ENCODE results near the gene CDC42EP2. TPM values are rescaled to one million over a fixed set of nuclear protein-coding genes. Genes with fewer than 3 reads are reported as not detected.

CDC42EP2 gene
- polyA plus RNA-seq, 1 of the 3 experiments (the other 2 are of a cell fraction), result 8.1 TPM

- peak; percentile 51 for DNase-seq
- no peaks in the 10 kb centered on the region for H3K27me3 ChIP-seq (ENCODE audit: insufficient read depth)
- H3K9ac ChIP-seq, result no peak overlapping the region
- H3K4me3 ChIP-seq (ENCODE audit: low read depth in 2 of 2, low read length in 1 of 2), result no peak overlapping the region
- ChIA-PET POLR2A (interaction anchor here (0.8 kb wide), 1 partner anchor 9 kb away, joined by 5 read pairs; no protein-coding TSS in a partner anchor), CTCF (interaction anchor here (0.7 to 6.8 kb wide), 3 partner anchors 11 to 27 kb away, joined by 3 to 63 read pairs (median 3); partner anchors contain the start of gene CDC42EP2)
- peaks cover 0 to 35% of the 10 kb centered on the region in 2 experiments; a peak in 1 of 4 replicates for H3K4me1 ChIP-seq (ENCODE audit: control insufficient read depth in 1 of 2, insufficient read depth in 2 of 2, low read depth in 1 of 2, low read length in 1 of 2)
- H3K4me2 ChIP-seq, result no peak overlapping the region
- H3K9me2 ChIP-seq, result no peaks in the 10 kb centered on the region
- peaks cover 13% of the 10 kb centered on the region for H3F3A ChIP-seq (replicated peaks; ENCODE audit: insufficient read depth)
- 88% methylated on average over 12 of the region's 12 CpGs for WGBS (ENCODE audit: low lambda C conversion rate)
- H3K36me3 ChIP-seq (replicated peaks in 1 of 2; ENCODE audit: control insufficient read depth in 1 of 2, insufficient read depth in 2 of 2, low read length in 1 of 2), result no peaks in the 10 kb centered on the region
- no peak for TF ChIP-seq USF2 (IDR thresholded peaks at IDR 0.05; ENCODE audit: borderline replicate concordance, low read depth, low read length)
- no peak for TF ChIP-seq RFX5 (IDR thresholded peaks at IDR 0.05; ENCODE audit: low read length)
- no peak for TF ChIP-seq NRF1 (IDR thresholded peaks at IDR 0.05; ENCODE audit: low read depth, low read length)
- TF ChIP-seq YY1 (IDR thresholded peaks at IDR 0.05; ENCODE audit: low read depth), result no peak
- no peak for TF ChIP-seq ELF1 (IDR thresholded peaks at IDR 0.05)
- TF ChIP-seq JUND (IDR thresholded peaks at IDR 0.05), result no peak
- TF ChIP-seq FOSL2 (IDR thresholded peaks at IDR 0.05; ENCODE audit: borderline replicate concordance, low read depth), result no peak
- no peak for TF ChIP-seq ZBTB33 (IDR thresholded peaks at IDR 0.05; ENCODE audit: borderline replicate concordance, low read depth)
- TF ChIP-seq GATA2 (CRISPR knock-in tag; IDR thresholded peaks at IDR 0.05), result no peak
- no peak for TF ChIP-seq EZH2phosphoT487 (IDR thresholded peaks at IDR 0.05; ENCODE audit: borderline replicate concordance, low read depth)
- no peaks in the 10 kb centered on the region for H3K79me2 ChIP-seq (ENCODE audit: insufficient read depth)
- no peaks in the 10 kb centered on the region for H4K20me1 ChIP-seq (ENCODE audit: insufficient read depth)
- H3K27ac ChIP-seq (ENCODE audit: low read depth in 2 of 2, low read length in 1 of 2), result no peak overlapping the region; a peak in 1 of 4 replicates
- H2AFZ ChIP-seq (ENCODE audit: low read depth), result no peak overlapping the region
- H3K9me3 ChIP-seq, result no peaks in the 10 kb centered on the region
Measured at GRCh38 chr11:65301491-65302329, 13.0 kb upstream of the CDC42EP2 start.

DNA sequence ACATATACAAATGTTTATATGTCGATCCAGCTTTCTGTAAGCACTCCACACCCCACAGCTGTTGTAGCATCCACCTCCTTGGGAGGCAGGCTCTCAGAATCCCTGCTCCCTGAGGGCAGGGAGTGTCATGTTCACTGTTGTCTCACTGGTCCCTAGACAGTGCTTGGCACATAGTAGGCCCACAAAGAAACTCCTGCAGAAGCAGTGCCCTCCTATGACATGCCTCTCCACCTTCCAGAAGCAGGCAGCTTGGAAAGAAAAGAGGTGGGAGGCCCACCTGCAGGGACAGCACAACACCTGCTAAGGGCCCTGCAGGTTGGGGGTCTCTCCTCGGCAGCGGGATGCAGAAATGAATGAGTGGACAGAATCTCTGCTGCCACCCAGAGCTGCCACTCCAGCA, 11.1 kb upstream of the CDC42EP2 start:
- CTCF ChIA-PET, result interaction anchor here (1.4 to 6.8 kb wide), 3 partner anchors 12 to 29 kb away, joined by 3 to 63 read pairs (median 7); partner anchors contain the start of gene CDC42EP2
- WGBS (ENCODE audit: low lambda C conversion rate), result 98% methylated on average over 3 of the region's 3 CpGs
- Histone ChIP-seq H3K79me2 (ENCODE audit: insufficient read depth) (no peaks in the 10 kb centered on the region), H3K9ac (no peak overlapping the region), H3K4me2 (no peak overlapping the region), H3K27ac (ENCODE audit: low read depth in 2 of 2, low read length in 1 of 2) (no peak overlapping the region), H4K20me1 (ENCODE audit: insufficient read depth) (no peaks in the 10 kb centered on the region), H3K27me3 (ENCODE audit: insufficient read depth) (no peaks in the 10 kb centered on the region), H3K36me3 (replicated peaks in 1 of 2; ENCODE audit: control insufficient read depth in 1 of 2, insufficient read depth in 2 of 2, low read length in 1 of 2) (no peaks in the 10 kb centered on the region), H3K9me3 (no peaks in the 10 kb centered on the region), H2AFZ (ENCODE audit: low read depth) (no peak overlapping the region), H3K4me1 (ENCODE audit: control insufficient read depth in 1 of 2, insufficient read depth in 2 of 2, low read depth in 1 of 2, low read length in 1 of 2) (peaks cover 0 to 27% of the 10 kb centered on the region in 2 experiments; a peak in 1 of 4 replicates), H3K9me2 (no peaks in the 10 kb centered on the region), H3F3A (replicated peaks; ENCODE audit: insufficient read depth) (peaks cover 20% of the 10 kb centered on the region), H3K4me3 (ENCODE audit: low read depth in 2 of 2, low read length in 1 of 2) (no peak overlapping the region)
- DNase-seq, result no peak
- POLR2A ChIA-PET, result interaction anchor here (1.0 kb wide), 1 partner anchor 12 kb away, joined by 6 read pairs; no protein-coding TSS in a partner anchor
- TF ChIP-seq IRF3 (IDR thresholded peaks at IDR 0.05; ENCODE audit: low read depth, low read length) (no peak), FOSL2 (IDR thresholded peaks at IDR 0.05; ENCODE audit: borderline replicate concordance, low read depth) (no peak), TEAD4 (IDR thresholded peaks at IDR 0.05; ENCODE audit: borderline replicate concordance, insufficient read depth) (no peak), REST (IDR thresholded peaks at IDR 0.05; ENCODE audit: low read depth, low read length) (no peak), RCOR1 (IDR thresholded peaks at IDR 0.05; ENCODE audit: low read length) (no peak), CTCF (IDR thresholded peaks at IDR 0.05) (no peak), MXI1 (IDR thresholded peaks at IDR 0.05; ENCODE audit: low read depth, low read length) (no peak)
